Activated CD4-positive, alpha-beta T cell treated with anti-CD3 and anti-CD28 coated beads for 36 hours (primary cell): ENCODE results near the gene RPUSD1. TPM values are rescaled to one million over a fixed set of nuclear protein-coding genes. Genes with fewer than 3 reads are reported as not detected.
"Not testable (repeated sequence)": the region's sequence is repeated elsewhere in the genome, so short reads cannot be mapped to it uniquely, and the experiment has no call there.

Experiments
- ATAC-seq: fragments of 200-7000 bp; cut with Tn5 transposase; one replicate; pipeline ENCODE4 v1.10.0; 2021; ENCODE audit warnings: mild to moderate bottlenecking, moderate library complexity
- CTCF ChIA-PET: fragments of 350-600 bp; sonication (Branson Sonifier 250); formaldehyde crosslinking; loops from one replicate; lab custom pipeline; 2021; ENCODE audit warnings: antibody characterized with exemption; lab: Charles Lee
- POLR2A ChIA-PET: fragments of 350-600 bp; sonication (Branson Sonifier 250); formaldehyde crosslinking; loops from one replicate; lab custom pipeline; 2021; ENCODE audit warnings: antibody characterized with exemption, inconsistent platforms; lab: Charles Lee
- DNase-seq: peaks from one replicate; pipeline ENCODE4 v3.0.0-alpha.2; 2020
- H3K27ac Mint-ChIP-seq: one replicate; pipeline ENCODE4 v1.8.0; 2021; ENCODE audit warnings: mixed read lengths
- H3K27me3 Mint-ChIP-seq: one replicate; pipeline ENCODE4 v1.8.0; 2021; ENCODE audit warnings: mixed read lengths
- H3K36me3 Mint-ChIP-seq: one replicate; pipeline ENCODE4 v1.8.0; 2021; ENCODE audit warnings: low read depth, mixed read lengths
- H3K4me1 Mint-ChIP-seq: one replicate; pipeline ENCODE4 v1.8.0; 2021; ENCODE audit warnings: mixed read lengths
- H3K4me3 Mint-ChIP-seq: one replicate; pipeline ENCODE4 v1.8.0; 2021; ENCODE audit warnings: mild to moderate bottlenecking, moderate library complexity, mixed read lengths
- H3K9me3 Mint-ChIP-seq: one replicate; pipeline ENCODE4 v1.8.0; 2021; ENCODE audit warnings: low read depth, mixed read lengths
- intact Hi-C, 2 experiments: fragments of 100-400 bp; cut with DNase I in 1 of 2; cut with micrococcal nuclease in 1 of 2; formaldehyde crosslinking; loops; one replicate each; pipeline versions ENCODE4 v1.14.2 to v1.15.1; 2022 to 2024; cut with DNase I, micrococcal nuclease
- total RNA-seq, 2 experiments: library from RNA; stranded (reverse); gene quantifications; one replicate each; pipeline ENCODE4 v1.2.3, GENCODE V29; 2021

The RPUSD1 gene
- total RNA-seq, 2 experiments from 2014 or later: 16.3 to 17.5 TPM

- H3K36me3 Mint-ChIP-seq: no peaks in the 10 kb centered on the region
- POLR2A ChIA-PET: no interaction called here
- H3K9me3 Mint-ChIP-seq: no peaks in the 10 kb centered on the region
- H3K27me3 Mint-ChIP-seq: peaks cover 5% of the 10 kb centered on the region
- no peak overlapping the region for H3K27ac Mint-ChIP-seq
- DNase-seq (no peak), ATAC-seq (no peak)
- intact Hi-C loops: no loop called here
- CTCF ChIA-PET: no interaction called here
- no peaks in the 10 kb centered on the region for H3K4me1 Mint-ChIP-seq
- H3K4me3 Mint-ChIP-seq: no peak overlapping the region
Measured at GRCh38 chr16:827513-827912, 39.3 kb upstream of the RPUSD1 start.

- no peak overlapping the region for H3K4me3 Mint-ChIP-seq
- no peak for ATAC-seq
Measured at GRCh38 chr16:825341-826061, 37.3 kb upstream of the RPUSD1 start.

GRCh38 chr16:824601-825000, 36.4 kb upstream of the RPUSD1 start:
- Mint-ChIP-seq H3K9me3 (no peaks in the 10 kb centered on the region), H3K4me1 (peaks cover 8% of the 10 kb centered on the region), H3K27me3 (peaks cover 7% of the 10 kb centered on the region), H3K27ac (no peak overlapping the region), H3K4me3 (no peak overlapping the region), H3K36me3 (no peaks in the 10 kb centered on the region)
- ChIA-PET CTCF (no interaction called here), POLR2A (no interaction called here)
- DNase-seq (no peak), ATAC-seq (no peak)
- intact Hi-C loops: no loop called here

More at GRCh38 chr16:825341-826061, 37.3 kb upstream of the RPUSD1 start:
- DNase-seq: no peak
- peaks cover 3% of the 10 kb centered on the region for H3K4me1 Mint-ChIP-seq
- H3K36me3 Mint-ChIP-seq: no peaks in the 10 kb centered on the region
- H3K27ac Mint-ChIP-seq: no peak overlapping the region
- intact Hi-C loops: no loop called here
- POLR2A ChIA-PET: interaction anchor here (0.6 kb wide), 1 partner anchor 203 kb away, joined by 3 read pairs; no protein-coding TSS in a partner anchor
- no peaks in the 10 kb centered on the region for H3K9me3 Mint-ChIP-seq
- CTCF ChIA-PET: no interaction called here
- H3K27me3 Mint-ChIP-seq: peaks cover 8% of the 10 kb centered on the region

GRCh38 chr16:824194-824593, 36.0 kb upstream of the RPUSD1 start:
- intact Hi-C loops: no loop called here
- H3K4me3 Mint-ChIP-seq: no peak overlapping the region
- ChIA-PET CTCF (no interaction called here), POLR2A (interaction anchor here (0.6 kb wide), 1 partner anchor 35 kb away, joined by 6 read pairs; no protein-coding TSS in a partner anchor)
- peaks cover 13% of the 10 kb centered on the region for H3K4me1 Mint-ChIP-seq
- no peaks in the 10 kb centered on the region for H3K9me3 Mint-ChIP-seq
- no peaks in the 10 kb centered on the region for H3K36me3 Mint-ChIP-seq
- peaks cover 7% of the 10 kb centered on the region for H3K27me3 Mint-ChIP-seq
- DNase-seq: no peak
- ATAC-seq: no peak
- no peak overlapping the region for H3K27ac Mint-ChIP-seq

DNA sequence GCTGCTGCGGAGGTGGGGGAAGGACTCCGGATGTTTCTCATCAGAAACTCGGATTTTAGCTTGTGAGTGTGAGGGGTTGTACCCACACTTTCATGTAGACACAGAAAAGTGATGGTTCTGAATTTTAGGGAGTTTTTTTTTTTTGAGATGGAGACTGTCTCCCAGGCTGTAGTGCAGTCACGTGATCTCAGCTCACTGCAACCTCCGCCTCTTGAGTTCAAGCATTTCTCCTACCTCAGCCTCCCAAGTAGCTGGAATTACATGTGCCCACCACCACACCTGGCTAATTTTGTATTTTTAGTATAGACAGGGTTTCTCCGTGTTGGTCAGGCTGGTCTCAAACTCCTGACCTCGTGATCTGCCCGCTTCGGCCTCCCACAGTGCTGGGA, 34.7 kb upstream of the RPUSD1 start:
- Mint-ChIP-seq H3K4me1 (peaks cover 13% of the 10 kb centered on the region), H3K27ac (no peak overlapping the region), H3K36me3 (no peaks in the 10 kb centered on the region), H3K27me3 (peaks cover 7% of the 10 kb centered on the region), H3K9me3 (no peaks in the 10 kb centered on the region), H3K4me3 (no peak overlapping the region)
- intact Hi-C loops: no loop called here
- DNase-seq (no peak), ATAC-seq (no peak)
- ChIA-PET POLR2A (no interaction called here), CTCF (interaction anchor here (0.8 kb wide), 1 partner anchor 82 kb away, joined by 3 read pairs; the partner anchor contains the start of gene CIAO3)

- Mint-ChIP-seq H3K27ac (no peak overlapping the region), H3K27me3 (peaks cover 7% of the 10 kb centered on the region), H3K9me3 (no peaks in the 10 kb centered on the region), H3K36me3 (no peaks in the 10 kb centered on the region), H3K4me1 (peaks cover 13% of the 10 kb centered on the region), H3K4me3 (no peak overlapping the region)
- ChIA-PET CTCF (interaction anchor here (0.8 kb wide), 1 partner anchor 82 kb away, joined by 3 read pairs; the partner anchor contains the start of gene CIAO3), POLR2A (no interaction called here)
- intact Hi-C loops: no loop called here
- DNase-seq (no peak), ATAC-seq (no peak)
Measured at GRCh38 chr16:822174-822908, 34.2 kb upstream of the RPUSD1 start.

- H3K27ac Mint-ChIP-seq: no peak overlapping the region
- intact Hi-C loops: no loop called here
- no peaks in the 10 kb centered on the region for H3K36me3 Mint-ChIP-seq
- ChIA-PET POLR2A (no interaction called here), CTCF (no interaction called here)
- DNase-seq: no peak
- no peak for ATAC-seq
- peaks cover 7% of the 10 kb centered on the region for H3K27me3 Mint-ChIP-seq
- H3K9me3 Mint-ChIP-seq: no peaks in the 10 kb centered on the region
- H3K4me3 Mint-ChIP-seq: no peak overlapping the region
- H3K4me1 Mint-ChIP-seq: peaks cover 13% of the 10 kb centered on the region
Measured at GRCh38 chr16:821751-822150, 33.6 kb upstream of the RPUSD1 start.

DNA sequence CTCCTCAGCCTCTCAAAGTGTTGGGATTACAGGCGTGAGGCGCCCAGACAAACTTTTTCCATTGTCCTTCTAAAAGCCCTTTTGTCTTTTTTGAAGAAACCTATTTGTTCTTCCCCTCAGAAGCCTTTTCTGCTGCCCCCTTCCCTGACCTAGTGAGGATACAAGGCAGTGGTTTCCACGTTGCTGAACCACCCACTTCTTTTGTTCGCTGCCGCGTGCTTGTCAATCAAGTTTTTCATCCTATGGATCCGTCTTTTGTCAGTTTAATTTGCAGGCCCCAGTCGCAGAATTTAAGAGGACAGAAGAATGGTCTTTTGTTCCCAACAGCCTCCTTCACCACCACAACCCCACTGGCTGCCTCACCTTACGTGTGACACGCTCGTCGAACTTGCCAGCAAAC, 32.6 kb upstream of the RPUSD1 start:
- CTCF ChIA-PET: no interaction called here
- no peak for ATAC-seq
- intact Hi-C loops: no loop called here
- DNase-seq: no peak
- Mint-ChIP-seq H3K27ac (no peak overlapping the region), H3K4me3 (no peak overlapping the region), H3K27me3 (peaks cover 8% of the 10 kb centered on the region), H3K36me3 (no peaks in the 10 kb centered on the region), H3K9me3 (no peaks in the 10 kb centered on the region), H3K4me1 (peaks cover 13% of the 10 kb centered on the region)
- POLR2A ChIA-PET: no interaction called here

DNA sequence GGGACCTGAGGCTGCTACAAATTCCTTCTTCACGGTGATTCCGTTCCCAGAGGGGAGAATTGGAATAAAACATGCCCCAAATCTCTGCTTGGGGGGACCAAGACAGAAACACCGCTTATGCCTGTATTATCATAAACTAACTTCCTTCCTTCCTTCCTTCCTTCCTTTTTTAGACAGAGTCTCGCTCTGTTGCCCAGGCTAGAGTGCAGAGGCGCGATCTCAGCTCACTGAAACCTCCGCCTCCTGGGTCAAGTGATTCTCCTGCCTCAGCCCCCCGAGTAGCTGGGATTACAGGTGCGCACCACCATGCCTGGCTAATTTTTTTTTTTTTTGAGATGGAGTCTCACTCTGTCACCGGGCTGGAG, 31.8 kb upstream of the RPUSD1 start:
- H3K4me3 Mint-ChIP-seq, POLR2A ChIA-PET, H3K9me3 Mint-ChIP-seq, CTCF ChIA-PET, ATAC-seq, intact Hi-C loops, H3K36me3 Mint-ChIP-seq, H3K27ac Mint-ChIP-seq, H3K27me3 Mint-ChIP-seq, DNase-seq: not testable (repeated sequence)
- peaks cover 13% of the 10 kb centered on the region for H3K4me1 Mint-ChIP-seq

GRCh38 chr16:819336-820043, 31.3 kb upstream of the RPUSD1 start:
- Mint-ChIP-seq H3K36me3 (no peaks in the 10 kb centered on the region), H3K4me3 (no peak overlapping the region), H3K27me3 (peaks cover 11% of the 10 kb centered on the region), H3K4me1 (peaks cover 13% of the 10 kb centered on the region), H3K27ac (peak overlapping the region; percentile 51), H3K9me3 (no peaks in the 10 kb centered on the region)
- intact Hi-C loops: no loop called here
- ATAC-seq (peak; percentile 83), DNase-seq (peak; percentile 59)
- POLR2A ChIA-PET: interaction anchor here (0.6 kb wide), 1 partner anchor 601 kb away, joined by 3 read pairs; the partner anchor contains the start of gene UQCC4
- CTCF ChIA-PET: no interaction called here

DNA sequence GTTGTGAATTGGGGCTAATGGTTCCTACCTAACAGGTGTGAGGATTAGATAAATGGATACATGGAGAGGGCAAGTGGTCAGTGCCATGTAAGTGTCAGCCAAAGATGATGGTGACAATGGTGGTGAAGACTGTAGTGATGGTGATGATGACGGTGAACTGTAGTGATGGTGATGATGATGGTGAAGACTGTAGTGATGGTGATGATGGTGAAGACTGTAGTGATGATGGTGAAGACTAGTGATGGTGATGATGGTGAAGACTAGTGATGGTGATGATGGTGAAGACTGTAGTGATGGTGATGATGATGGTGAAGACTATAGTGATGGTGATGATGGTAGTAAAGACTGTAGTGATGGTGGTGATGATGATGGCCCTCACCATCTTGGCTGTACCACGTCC, 30.4 kb upstream of the RPUSD1 start:
- H3K4me3 Mint-ChIP-seq: no peak overlapping the region
- ChIA-PET CTCF (no interaction called here), POLR2A (interaction anchor here (0.6 kb wide), 1 partner anchor 602 kb away, joined by 3 read pairs; the partner anchor contains the start of gene UQCC4)
- intact Hi-C loops: no loop called here
- no peaks in the 10 kb centered on the region for H3K36me3 Mint-ChIP-seq
- peaks cover 14% of the 10 kb centered on the region for H3K27me3 Mint-ChIP-seq
- DNase-seq: no peak
- no peak for ATAC-seq
- H3K9me3 Mint-ChIP-seq: no peaks in the 10 kb centered on the region
- peaks cover 13% of the 10 kb centered on the region for H3K4me1 Mint-ChIP-seq
- no peak overlapping the region for H3K27ac Mint-ChIP-seq
